IPS-15b (cell line): ENCODE data around the gene SLCO4C1.

Experiments
- H3K27me3 ChIP-seq: one replicate; pipeline ENCODE4 v1.6.1; 2013; ENCODE audit warnings: low read length; ENCODE audit not compliant: control insufficient read depth, insufficient read depth
- H3K36me3 ChIP-seq: one replicate; pipeline ENCODE4 v1.6.1; 2013; ENCODE audit warnings: low read length; ENCODE audit not compliant: control insufficient read depth, insufficient read depth
- H3K4me1 ChIP-seq: one replicate; pipeline ENCODE4 v1.6.1; 2013; ENCODE audit warnings: mild to moderate bottlenecking, low read length; ENCODE audit not compliant: control insufficient read depth, insufficient read depth
- H3K4me3 ChIP-seq: one replicate; pipeline ENCODE4 v1.5.1; 2013; ENCODE audit warnings: low read depth, low read length
- H3K9ac ChIP-seq: one replicate; pipeline ENCODE4 v1.6.1; 2013; ENCODE audit warnings: low read depth, mild to moderate bottlenecking, low read length
- H3K9me3 ChIP-seq: one replicate; pipeline ENCODE4 v1.6.1; 2013; ENCODE audit warnings: mild to moderate bottlenecking, low read length; ENCODE audit not compliant: control insufficient read depth, insufficient read depth

SLCO4C1 gene

DNA sequence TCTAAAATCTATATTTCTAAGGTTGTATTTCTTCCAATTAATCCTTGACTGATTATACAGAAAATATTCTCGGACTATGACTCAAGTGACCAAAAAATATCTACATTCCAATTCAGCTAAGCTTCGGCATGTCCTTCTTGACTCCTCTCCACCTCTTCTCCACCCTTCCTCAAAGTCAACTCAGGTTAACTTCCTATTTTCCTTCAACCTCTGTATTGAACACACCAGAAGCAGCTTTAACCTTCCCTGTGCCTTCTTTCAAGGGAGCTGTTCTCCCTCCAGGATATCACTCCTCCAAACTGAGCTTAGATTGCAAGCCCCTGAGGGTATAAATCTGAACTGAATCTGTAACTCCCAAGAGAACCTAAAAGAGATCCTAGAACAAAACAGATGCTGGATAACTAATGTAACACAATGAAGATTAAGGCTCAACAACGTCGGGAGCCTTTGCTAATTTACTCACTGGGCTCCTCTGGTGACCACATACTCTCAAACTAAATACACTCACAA lies 1.1 kb downstream of the SLCO4C1 start:
- Histone ChIP-seq H3K4me3 (peak overlapping the region; percentile 94), H3K4me1 (peaks cover 7% of the 10 kb centered on the region), H3K9ac (no peak overlapping the region), H3K9me3 (no peaks in the 10 kb centered on the region), H3K36me3 (no peaks in the 10 kb centered on the region), H3K27me3 (peaks cover 2% of the 10 kb centered on the region)

DNA sequence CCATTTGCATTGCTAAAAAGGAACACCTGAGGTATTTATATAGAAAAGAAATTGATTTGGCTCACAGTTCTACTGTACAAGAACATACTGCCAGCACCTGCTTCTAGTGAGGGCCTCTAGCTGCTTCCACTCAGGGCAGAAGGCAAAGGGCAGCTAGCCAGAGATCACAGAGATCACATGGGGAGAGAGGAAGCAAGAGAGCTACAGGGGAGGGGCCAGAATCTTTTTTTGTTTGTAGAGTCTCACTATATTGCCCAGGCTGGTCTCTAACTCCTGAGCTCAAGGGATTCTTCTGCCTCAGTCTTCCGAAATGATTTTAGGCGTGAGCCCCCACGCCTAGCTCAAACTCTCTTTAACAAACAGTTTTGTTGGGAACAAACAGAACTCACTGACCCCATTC lies 6.1 kb downstream of the SLCO4C1 start:
- Histone ChIP-seq H3K4me1 (peaks cover 6% of the 10 kb centered on the region), H3K9ac (no peak overlapping the region), H3K36me3 (no peaks in the 10 kb centered on the region), H3K4me3 (no peak overlapping the region), H3K9me3 (no peaks in the 10 kb centered on the region), H3K27me3 (no peaks in the 10 kb centered on the region)

DNA sequence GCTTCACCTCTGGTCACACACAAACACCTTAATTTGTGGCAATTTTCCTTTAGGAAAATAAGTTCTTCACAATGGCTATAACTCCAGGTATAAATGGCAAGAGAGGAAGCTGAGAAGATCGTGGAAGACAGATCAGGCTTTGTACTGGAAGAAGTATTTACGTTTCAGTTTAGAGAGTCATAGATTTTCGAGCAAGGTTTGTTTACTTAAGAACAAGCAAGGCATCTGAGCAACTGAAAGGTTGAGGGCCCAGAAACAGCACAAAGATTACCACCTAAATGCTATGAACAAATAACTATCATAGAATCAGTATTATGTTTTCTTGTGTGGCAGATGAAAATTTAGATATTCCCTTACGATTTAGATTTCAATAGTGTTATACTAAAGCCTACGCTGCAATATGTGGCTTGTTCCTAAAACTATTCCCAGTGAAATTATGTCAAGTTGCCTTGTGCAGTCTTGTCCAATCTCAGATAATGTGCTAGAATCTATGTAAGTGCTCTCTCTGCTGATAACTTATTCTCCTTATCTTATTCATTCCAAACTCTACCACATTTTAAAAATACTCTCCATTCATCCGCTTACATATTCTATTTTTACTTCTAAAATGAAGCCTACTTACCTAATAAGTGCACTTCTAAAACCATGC lies 6.7 kb downstream of the SLCO4C1 start:
- no peak overlapping the region for H3K4me3 ChIP-seq
- no peaks in the 10 kb centered on the region for H3K27me3 ChIP-seq
- H3K4me1 ChIP-seq: peaks cover under 1% of the 10 kb centered on the region
- H3K36me3 ChIP-seq: no peaks in the 10 kb centered on the region
- no peak overlapping the region for H3K9ac ChIP-seq
- no peaks in the 10 kb centered on the region for H3K9me3 ChIP-seq

- H3K4me3 ChIP-seq: no peak overlapping the region
- no peaks in the 10 kb centered on the region for H3K9me3 ChIP-seq
- no peak overlapping the region for H3K9ac ChIP-seq
- no peaks in the 10 kb centered on the region for H3K36me3 ChIP-seq
- no peaks in the 10 kb centered on the region for H3K4me1 ChIP-seq
- no peaks in the 10 kb centered on the region for H3K27me3 ChIP-seq
Measured at GRCh38 chr5:102288630-102289029, 7.5 kb downstream of the SLCO4C1 start.

- H3K27me3 ChIP-seq: no peaks in the 10 kb centered on the region
- no peaks in the 10 kb centered on the region for H3K4me1 ChIP-seq
- H3K36me3 ChIP-seq: no peaks in the 10 kb centered on the region
- no peaks in the 10 kb centered on the region for H3K9me3 ChIP-seq
- H3K4me3 ChIP-seq: no peak overlapping the region
- no peak overlapping the region for H3K9ac ChIP-seq
Measured at GRCh38 chr5:102286476-102286875, 9.6 kb downstream of the SLCO4C1 start.

DNA sequence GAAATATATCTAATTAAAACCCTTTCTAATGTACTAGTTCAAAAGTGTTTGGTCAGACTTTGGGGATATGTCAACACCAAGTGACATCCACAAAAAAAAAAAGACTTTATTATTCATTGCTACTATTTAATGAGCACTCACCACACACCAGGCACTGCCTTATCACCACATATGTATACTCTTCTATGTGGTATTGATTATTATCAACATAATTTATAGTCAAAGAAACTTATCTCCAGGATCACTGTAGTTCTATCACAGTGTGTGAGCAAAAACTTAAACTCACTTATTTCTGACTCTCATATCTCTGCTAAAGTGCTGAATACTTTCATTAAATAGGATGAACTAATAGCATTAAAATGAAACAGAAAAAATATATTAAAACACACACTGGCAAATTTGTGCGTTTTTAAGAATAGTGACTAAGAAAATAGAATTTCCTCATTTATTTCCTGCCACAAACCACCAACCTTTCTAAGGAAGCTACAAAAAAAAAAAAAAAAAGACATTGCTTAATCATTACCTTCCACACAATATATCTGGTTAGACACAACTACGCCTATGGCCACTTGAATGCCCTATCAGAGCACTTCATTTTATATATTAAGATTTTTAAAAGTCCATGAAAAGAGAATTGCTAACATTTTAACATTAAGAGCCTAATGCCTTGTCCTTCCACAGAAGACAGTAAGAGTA lies 12.8 kb downstream of the SLCO4C1 start:
- no peak overlapping the region for H3K9ac ChIP-seq
- H3K9me3 ChIP-seq: no peaks in the 10 kb centered on the region
- no peak overlapping the region for H3K4me3 ChIP-seq
- no peaks in the 10 kb centered on the region for H3K36me3 ChIP-seq
- no peaks in the 10 kb centered on the region for H3K27me3 ChIP-seq
- no peaks in the 10 kb centered on the region for H3K4me1 ChIP-seq

DNA sequence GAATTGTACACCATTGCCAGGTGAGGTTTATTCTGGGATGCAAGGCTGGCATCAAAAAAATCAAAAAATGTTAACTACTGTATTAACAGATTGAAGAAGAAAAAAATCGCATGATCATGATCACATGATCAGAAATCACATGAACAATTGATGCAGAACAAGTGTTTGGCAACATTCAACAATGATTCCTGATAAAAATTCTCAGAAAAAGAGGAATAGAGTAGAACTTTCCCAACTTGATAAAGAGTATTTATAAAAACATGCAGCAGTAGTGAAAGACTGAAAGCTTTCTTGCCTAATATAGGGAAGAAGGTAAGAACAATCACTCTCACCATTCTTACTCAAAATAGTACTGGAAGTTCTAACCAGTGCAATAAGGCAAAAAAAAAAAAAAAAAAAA lies 16.4 kb downstream of the SLCO4C1 start:
- H3K9me3 ChIP-seq: no peaks in the 10 kb centered on the region
- no peaks in the 10 kb centered on the region for H3K27me3 ChIP-seq
- no peaks in the 10 kb centered on the region for H3K4me1 ChIP-seq
- no peak overlapping the region for H3K9ac ChIP-seq
- H3K4me3 ChIP-seq: no peak overlapping the region
- no peaks in the 10 kb centered on the region for H3K36me3 ChIP-seq

- no peaks in the 10 kb centered on the region for H3K9me3 ChIP-seq
- no peak overlapping the region for H3K4me3 ChIP-seq
- H3K4me1 ChIP-seq: no peaks in the 10 kb centered on the region
- H3K9ac ChIP-seq: no peak overlapping the region
- no peaks in the 10 kb centered on the region for H3K27me3 ChIP-seq
- H3K36me3 ChIP-seq: no peaks in the 10 kb centered on the region
Measured at GRCh38 chr5:102278231-102278630, 17.9 kb downstream of the SLCO4C1 start.

- Histone ChIP-seq H3K4me3 (no peak overlapping the region), H3K27me3 (no peaks in the 10 kb centered on the region), H3K9ac (no peak overlapping the region)
Measured at GRCh38 chr5:102277144-102277543, 18.9 kb downstream of the SLCO4C1 start.

DNA sequence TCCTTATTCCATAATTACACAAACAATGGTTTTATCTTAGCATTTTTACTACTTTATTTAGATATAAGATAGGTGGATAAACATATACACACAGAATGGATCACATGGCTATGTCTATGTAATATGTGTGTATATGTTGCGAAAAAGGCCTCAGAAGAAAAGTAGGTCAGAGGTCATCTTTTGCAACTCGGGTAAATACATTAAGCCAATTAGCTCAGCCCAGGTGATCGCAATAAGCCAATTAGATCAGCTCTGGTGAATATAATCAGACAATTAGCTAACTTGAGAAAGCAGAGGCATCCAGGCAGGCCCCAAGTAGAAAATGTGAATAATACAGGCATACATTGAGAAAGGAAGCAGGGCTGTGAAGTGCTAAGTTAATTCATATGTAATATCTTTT lies 24.3 kb downstream of the SLCO4C1 start:
- no peaks in the 10 kb centered on the region for H3K27me3 ChIP-seq
- H3K9me3 ChIP-seq: no peaks in the 10 kb centered on the region
- no peak overlapping the region for H3K9ac ChIP-seq
- H3K36me3 ChIP-seq: no peaks in the 10 kb centered on the region
- no peaks in the 10 kb centered on the region for H3K4me1 ChIP-seq
- H3K4me3 ChIP-seq: no peak overlapping the region

More at GRCh38 chr5:102277144-102277543, 18.9 kb downstream of the SLCO4C1 start:
- Histone ChIP-seq H3K9me3 (no peaks in the 10 kb centered on the region), H3K4me1 (no peaks in the 10 kb centered on the region), H3K36me3 (no peaks in the 10 kb centered on the region)

GRCh38 chr5:102270036-102270435 lies 26.0 kb downstream of the SLCO4C1 start:
- Histone ChIP-seq H3K27me3 (no peaks in the 10 kb centered on the region), H3K36me3 (no peaks in the 10 kb centered on the region), H3K9ac (no peak overlapping the region)

DNA sequence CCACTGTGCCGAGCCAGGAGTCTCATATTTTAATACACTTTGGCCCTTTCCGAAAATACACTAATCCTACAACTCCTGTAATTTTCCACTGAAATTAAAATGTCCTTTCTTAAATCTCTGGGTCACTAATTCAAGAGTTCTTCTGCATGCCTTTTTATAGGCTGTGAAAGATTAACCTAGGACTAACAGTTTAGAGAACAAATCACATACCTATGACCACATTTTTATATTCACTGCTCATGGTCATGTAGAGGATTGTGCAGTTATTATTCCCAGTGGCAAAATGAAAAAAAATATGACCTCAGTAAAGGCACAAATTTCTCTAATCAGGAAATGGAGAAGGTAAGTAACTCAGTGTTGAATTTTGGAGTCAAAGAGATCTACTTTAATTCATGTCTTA lies 33.4 kb downstream of the SLCO4C1 start:
- Histone ChIP-seq H3K36me3 (no peaks in the 10 kb centered on the region), H3K9me3 (no peaks in the 10 kb centered on the region), H3K27me3 (no peaks in the 10 kb centered on the region), H3K4me3 (no peak overlapping the region), H3K9ac (no peak overlapping the region), H3K4me1 (no peaks in the 10 kb centered on the region)

More at GRCh38 chr5:102270036-102270435, 26.0 kb downstream of the SLCO4C1 start:
- Histone ChIP-seq H3K9me3 (no peaks in the 10 kb centered on the region), H3K4me3 (no peak overlapping the region), H3K4me1 (no peaks in the 10 kb centered on the region)
